ENCODE data around the gene OGDH. TPM values are rescaled to one million over a fixed set of nuclear protein-coding genes. Genes with fewer than 3 reads are reported as not detected.
A peak's percentile ranks its signal among the peaks of the same experiment; 100 is the strongest.

Gene OGDH
- total RNA-seq, 1 donor from 2014 or later, result 70.4 TPM

- no peak for DNase-seq (ENCODE audit: extremely low read depth, low read depth, low spot score)
Observed at GRCh38 chr7:44617225-44617890, 10.9 kb downstream of the OGDH start.

- DNase-seq (ENCODE audit: extremely low read depth, low read depth, low spot score), result no peak
Observed at GRCh38 chr7:44618045-44618444, 11.6 kb downstream of the OGDH start.

DNA sequence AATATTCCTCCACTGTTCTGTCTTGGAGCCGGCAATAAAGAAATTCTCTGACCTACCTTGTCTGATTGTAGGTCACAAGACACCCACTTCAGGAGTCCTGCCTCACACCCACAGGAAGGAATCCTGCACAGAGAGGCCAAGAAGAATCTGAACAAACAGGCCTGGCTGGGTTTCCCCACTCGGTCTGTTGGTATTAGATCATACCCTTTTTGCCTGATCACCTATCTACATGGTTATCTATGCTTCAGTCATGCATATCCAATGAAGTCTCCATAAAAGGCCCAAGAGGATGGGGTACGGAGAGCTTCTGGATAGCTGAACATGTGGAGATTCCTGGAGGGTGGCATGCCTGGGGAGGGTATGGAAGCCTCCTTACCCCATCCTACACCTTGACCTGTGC, 12.3 kb downstream of the OGDH start:
- DNase-seq (ENCODE audit: extremely low read depth, low read depth, low spot score), result no peak

DNA sequence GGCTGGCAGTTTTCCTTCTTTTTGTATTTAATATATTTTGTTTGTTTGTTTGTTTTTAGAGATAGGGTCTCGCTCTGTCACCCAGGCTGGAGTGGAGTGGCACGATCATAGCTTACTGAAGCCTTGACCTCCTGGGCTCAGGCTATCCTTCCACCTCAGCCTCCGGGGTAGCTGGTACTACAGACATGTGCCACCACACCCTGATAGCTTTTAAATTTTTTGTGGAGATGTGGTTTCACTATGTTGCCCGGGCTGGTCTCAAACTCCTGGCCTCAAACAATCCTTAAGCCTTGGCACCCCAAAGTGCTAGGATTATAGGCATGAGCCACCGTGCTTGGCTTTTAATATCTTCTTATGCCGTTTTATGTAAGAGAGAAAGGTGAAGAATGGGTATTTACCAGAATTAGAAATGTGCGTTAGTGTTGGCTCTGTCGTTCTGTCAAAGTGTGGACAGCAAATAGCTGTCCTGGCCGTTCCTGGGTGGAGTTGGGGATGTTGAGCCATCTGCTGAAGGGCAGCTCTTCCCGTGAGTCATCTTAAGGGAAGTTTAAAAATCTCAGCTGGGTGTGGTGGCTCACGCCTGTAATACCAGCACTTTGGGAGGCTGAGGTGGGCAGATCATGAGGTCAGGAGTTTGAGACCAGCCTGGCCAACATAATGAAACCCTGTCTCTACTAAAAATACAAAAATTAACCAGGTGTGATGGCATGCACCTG, 14.8 kb downstream of the OGDH start:
- DNase-seq (ENCODE audit: extremely low read depth, low read depth, low spot score), result no peak

- DNase-seq (ENCODE audit: extremely low read depth, low read depth, low spot score), result no peak
Observed at GRCh38 chr7:44621750-44622103, 15.3 kb downstream of the OGDH start.

DNA sequence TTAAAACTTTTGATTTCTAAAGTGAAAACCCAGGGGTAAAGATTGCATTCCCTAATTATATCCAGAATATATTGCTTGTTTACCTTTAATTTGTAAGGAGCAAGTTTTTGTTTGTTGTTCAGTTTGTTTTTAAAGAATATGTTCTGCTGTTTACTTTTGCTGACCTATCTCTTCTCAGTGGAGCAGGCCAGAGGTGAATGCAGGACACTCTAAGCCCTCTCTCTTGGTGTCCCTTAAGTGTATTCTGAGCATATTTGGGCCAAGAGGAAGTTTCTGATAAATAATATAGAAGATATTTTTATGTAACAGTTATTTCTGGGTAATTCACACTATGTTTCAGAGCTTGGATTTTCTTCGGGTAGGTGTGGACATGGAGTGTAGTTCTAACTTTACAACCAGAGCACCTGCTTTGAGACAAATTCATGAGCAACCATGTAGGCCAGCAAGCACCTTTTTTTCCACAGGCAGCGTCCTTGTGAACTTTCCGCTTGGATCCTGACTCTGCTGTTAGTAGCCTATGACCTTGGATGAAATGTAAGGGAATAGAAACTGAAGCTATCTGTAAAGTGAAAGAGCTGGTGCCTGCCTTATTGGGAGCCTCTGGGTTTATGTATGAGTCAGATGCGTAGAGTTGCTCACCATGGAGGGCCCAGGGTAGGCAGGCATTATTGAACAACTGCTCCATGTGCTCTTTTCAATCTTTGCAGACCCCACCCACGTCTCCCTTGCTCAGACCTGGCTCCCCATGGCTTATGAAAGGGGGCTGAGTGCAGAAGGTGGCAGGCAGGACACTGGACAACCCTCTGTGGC, 16.1 kb downstream of the OGDH start:
- DNase-seq (ENCODE audit: extremely low read depth, low read depth, low spot score), result no peak

DNA sequence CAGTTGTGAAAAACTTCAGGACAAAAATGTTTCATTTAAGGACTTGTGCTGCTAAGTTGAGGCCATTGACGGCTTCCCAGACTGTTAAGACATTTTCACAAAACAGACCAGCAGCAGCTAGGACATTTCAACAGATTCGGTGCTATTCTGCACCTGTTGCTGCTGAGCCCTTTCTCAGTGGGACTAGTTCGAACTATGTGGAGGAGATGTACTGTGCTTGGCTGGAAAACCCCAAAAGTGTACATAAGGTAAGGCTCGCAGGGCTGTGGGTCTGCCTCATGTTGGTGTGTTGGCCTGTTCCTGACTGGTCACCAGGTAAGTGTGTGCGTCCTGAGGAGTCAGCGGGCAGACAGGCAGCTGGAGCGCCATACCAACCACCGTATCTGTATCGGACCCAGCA, 17.9 kb downstream of the OGDH start:
- DNase-seq (ENCODE audit: extremely low read depth, low read depth, low spot score), result no peak

DNA sequence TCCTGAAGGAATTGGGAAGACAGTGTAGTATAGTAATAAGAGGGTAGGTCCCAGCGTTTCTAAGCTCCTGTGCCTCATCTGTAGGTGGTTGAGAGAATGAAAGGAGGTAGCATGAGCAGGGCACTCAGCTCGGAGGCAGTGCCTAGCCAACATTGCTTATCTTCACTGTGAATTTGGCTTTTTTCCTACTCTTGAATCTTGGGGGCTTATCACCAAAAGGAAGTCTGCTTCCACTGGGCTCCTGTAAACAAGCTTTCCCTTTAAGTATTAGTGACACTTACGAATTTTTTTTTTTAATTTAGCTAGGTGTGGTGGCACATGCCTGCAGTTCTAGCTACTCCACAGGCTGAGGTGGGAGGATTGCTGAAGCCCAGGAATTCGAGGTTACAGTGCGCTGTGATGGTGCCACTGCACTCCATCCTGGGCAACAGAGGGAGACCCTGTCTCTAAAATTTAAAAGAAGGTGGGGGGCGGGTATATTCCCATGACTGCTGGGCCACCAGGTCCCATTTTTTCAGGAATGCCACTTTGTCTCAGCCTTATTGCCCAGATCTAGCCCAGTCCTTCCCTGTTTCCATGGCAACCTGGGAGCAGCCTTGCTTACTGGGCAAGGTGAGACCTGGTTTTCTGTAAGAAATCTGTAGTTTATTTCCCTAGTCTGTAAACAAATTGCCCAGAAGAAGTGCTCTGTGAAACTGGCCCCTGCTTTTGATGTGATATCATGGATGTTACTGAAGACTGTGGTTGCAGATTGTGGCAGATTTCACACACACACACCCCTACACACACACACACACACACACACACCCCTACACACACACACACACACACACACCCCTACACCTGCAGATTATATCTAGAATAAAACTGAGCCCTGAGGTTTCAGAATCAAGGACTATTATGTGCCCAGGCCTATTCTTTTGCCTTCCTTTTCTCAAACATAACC, 19.4 kb downstream of the OGDH start:
- DNase-seq (ENCODE audit: extremely low read depth, low read depth, low spot score), result no peak

DNA sequence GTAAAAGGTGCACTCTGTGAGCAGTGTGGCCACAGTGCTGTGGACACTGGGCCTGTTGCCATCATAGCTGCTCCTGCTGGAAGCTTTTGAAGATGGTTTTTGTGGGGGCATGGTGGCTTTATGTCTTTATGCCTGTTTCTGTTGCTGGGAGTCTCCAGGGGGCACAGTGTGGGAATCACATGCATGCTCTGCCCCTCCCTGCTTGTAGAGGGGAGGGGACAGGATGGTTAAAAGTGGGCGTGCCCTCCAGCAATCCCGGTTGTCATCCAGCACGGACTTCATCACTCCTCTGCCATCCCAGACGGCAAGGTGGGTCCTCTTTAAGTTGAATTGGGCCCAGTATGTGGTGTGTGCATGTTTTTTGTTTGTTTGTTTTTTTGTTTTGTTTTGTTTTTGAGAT, 20.2 kb downstream of the OGDH start:
- no peak for DNase-seq (ENCODE audit: extremely low read depth, low read depth, low spot score)

GRCh38 chr7:44629829-44630522, 23.5 kb downstream of the OGDH start:
- DNase-seq (ENCODE audit: extremely low read depth, low read depth, low spot score), result no peak

- no peak for DNase-seq (ENCODE audit: extremely low read depth, low read depth, low spot score)
Observed at GRCh38 chr7:44630792-44631457, 24.5 kb downstream of the OGDH start.

GRCh38 chr7:44631458-44632115, 25.2 kb downstream of the OGDH start:
- DNase-seq (ENCODE audit: extremely low read depth, low read depth, low spot score), result no peak

DNA sequence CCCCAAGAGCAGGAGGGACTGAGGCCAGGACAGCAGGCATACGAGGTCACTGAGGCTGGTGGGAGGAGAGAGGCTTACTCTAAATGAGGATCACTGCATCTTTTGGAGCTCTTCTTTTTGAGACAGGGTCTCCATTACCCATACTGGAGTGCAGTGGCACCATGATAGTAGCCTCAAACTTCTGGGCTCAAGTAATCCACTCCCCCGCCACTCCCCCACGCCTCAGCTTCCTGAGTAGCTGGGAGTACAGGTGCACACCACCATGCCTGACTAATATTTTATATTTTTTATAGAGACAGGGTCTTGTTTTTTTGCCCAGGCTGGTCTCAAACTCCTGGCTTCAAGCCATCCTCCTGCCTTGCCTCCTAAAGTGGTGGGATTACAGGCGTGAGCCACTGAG, 25.8 kb downstream of the OGDH start:
- DNase-seq (ENCODE audit: extremely low read depth, low read depth, low spot score), result no peak

DNA sequence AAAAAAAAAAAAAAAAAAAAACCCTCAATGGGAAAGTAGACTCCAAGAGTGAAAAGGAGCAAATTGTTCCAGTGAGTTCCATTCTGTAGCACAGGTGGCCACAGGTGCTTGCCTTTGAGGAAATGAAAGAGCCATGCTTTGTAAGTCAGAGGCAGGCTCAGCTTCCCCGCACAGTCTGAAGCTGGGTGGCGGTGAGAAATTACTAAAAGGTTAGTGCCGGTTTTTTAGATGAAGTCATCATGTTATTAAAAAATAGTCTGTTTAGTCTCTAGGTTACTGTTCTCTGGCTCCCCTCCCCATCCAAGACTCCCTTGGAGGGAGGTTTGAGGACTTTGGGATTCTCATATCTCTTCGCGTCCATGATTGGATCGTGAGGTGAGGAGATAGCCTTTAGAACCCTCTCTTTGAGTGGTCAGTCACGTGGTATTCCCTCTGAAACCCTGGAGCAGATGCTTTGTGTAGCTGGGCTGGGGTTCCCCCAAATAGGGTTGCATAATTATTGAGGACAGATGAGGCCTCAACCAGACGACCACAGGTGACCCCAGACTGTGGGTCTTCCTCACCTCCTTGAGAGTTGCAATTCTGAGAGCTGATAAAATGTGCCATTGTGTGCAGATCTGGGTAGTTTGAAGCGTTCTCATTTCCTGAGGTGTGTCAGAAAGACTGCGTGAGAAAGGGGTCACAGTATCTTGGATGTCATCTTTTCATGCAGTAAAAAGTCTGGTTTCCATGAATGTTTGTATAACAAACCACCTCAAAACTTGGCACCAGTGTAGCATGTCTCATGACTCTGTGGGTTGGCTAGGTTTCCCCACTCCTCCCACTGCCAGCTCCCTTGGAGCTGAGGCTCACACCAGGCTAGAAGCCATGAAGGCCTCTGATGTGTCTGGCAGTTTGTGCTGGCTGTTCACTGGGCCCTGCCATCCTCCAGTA, 27.1 kb downstream of the OGDH start:
- DNase-seq (ENCODE audit: extremely low read depth, low read depth, low spot score), result peak; percentile 61

- DNase-seq (ENCODE audit: extremely low read depth, low read depth, low spot score), result no peak
Observed at GRCh38 chr7:44634187-44634838, 27.9 kb downstream of the OGDH start.

DNA sequence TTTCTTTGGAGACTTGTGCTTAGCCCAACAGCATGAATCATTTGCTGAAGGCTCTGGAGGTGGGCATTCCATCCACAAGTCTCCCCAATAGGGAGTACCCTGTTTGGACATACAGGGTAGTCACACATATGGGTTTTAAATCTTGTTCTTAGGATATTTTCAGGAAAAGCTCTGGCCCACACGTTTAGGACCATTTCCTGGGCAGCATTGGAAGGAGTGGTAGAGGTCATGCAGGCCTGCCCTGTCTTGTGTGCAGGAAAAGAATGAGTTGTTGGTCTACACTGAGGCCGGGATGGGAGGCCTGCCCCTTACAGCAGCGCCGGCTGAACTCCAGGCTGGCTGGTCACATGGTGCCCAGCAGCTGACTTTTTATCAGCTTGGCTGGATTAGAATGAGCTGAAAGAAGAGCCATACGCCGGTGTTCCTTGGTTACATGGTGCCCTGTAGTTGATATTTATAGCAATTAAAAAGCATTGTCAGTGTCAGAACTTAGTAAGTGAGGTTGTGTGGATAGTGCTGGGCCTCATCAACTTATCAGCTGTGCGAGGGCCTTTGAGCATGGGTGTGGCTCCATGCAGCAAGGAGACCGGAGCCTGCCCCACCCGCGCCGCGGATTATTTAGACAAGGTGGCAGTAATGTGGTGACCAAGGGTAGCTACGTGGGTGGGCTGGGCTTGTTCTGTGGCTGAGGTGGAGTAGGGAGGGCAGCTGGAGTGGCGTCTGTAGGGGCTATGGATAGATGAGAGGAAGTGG, 28.6 kb downstream of the OGDH start:
- no peak for DNase-seq (ENCODE audit: extremely low read depth, low read depth, low spot score)

Data from glomerular endothelial cell (primary cell).